SIG-M5 (cell line): ENCODE measurements around the gene SBF2.

ENCODE experiments used
- DNase-seq: peaks from one replicate; lab custom pipeline; 2025; lab: John Stamatoyannopoulos, UW

Gene SBF2

GRCh38 chr11:10293423-10294289 is at the start of gene SBF2:
Gene SBF2, minus strand, starts transcription at chr11:10294219. Its CDS starts 150 bp downstream, at chr11:10294069.
- DNase-seq: no peak

GRCh38 chr11:10338287-10338686 is 44.3 kb upstream of the SBF2 start:
- no peak for DNase-seq

- DNase-seq: no peak
These were observed 39.5 kb upstream of the SBF2 start for GRCh38 chr11:10333490-10333889.

GRCh38 chr11:10331548-10332289 is 37.7 kb upstream of the SBF2 start:
- no peak for DNase-seq

GRCh38 chr11:10329935-10330334 is 35.9 kb upstream of the SBF2 start:
- no peak for DNase-seq

- DNase-seq: no peak
These were observed 35.3 kb upstream of the SBF2 start for GRCh38 chr11:10329356-10329755.

- no peak for DNase-seq
These were observed 34.5 kb upstream of the SBF2 start for GRCh38 chr11:10328314-10329098.

- DNase-seq: no peak
These were observed 33.2 kb upstream of the SBF2 start for GRCh38 chr11:10327254-10327653.

- DNase-seq: no peak
These were observed 32.3 kb upstream of the SBF2 start for GRCh38 chr11:10326012-10326964.

GRCh38 chr11:10325277-10326011 is 31.4 kb upstream of the SBF2 start:
- DNase-seq: no peak

- DNase-seq: no peak
These were observed 30.5 kb upstream of the SBF2 start for GRCh38 chr11:10324474-10324873.

GRCh38 chr11:10323793-10324170 is 29.8 kb upstream of the SBF2 start:
- no peak for DNase-seq

- DNase-seq: no peak
These were observed 29.1 kb upstream of the SBF2 start for GRCh38 chr11:10322830-10323792.

GRCh38 chr11:10322401-10322800 is 28.4 kb upstream of the SBF2 start:
- no peak for DNase-seq

GRCh38 chr11:10320736-10321465 is 26.9 kb upstream of the SBF2 start:
- DNase-seq: no peak

GRCh38 chr11:10319702-10320558 is 25.9 kb upstream of the SBF2 start:
- no peak for DNase-seq

- no peak for DNase-seq
These were observed 24.4 kb upstream of the SBF2 start for GRCh38 chr11:10318527-10318802.
